CD4-positive, alpha-beta T cell treated with Interleukin-4 for 1 hour (primary cell): Measurements from ENCODE around the gene ACVR1B.
A peak's percentile ranks its signal among the peaks of the same experiment; 100 is the strongest.

Source experiments
- DNase-seq, 2 donors: peaks; one replicate each; pipeline ENCODE4 v3.0.0-alpha.2; 2020 to 2022

The ACVR1B gene

DNA sequence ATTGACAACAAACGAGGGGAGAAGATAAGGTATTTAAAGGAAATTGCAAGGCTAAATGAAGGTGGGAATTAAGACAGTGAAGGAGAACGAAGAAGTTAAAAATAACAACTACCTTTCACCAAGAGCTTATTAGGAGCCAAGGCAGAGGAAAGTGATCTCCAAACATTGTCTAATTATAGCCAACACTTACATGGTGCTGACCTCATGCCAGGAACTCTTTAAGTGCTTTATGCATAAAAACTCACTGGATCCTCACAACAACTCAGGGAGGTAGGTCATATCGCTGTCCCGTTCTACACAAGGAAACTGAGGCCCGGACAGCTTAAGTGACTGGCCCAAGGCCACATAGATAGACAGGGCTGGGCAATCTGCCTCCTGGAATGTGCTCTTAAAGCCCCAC, 74.8 kb downstream of the ACVR1B start:
- DNase-seq, result no peak

DNA sequence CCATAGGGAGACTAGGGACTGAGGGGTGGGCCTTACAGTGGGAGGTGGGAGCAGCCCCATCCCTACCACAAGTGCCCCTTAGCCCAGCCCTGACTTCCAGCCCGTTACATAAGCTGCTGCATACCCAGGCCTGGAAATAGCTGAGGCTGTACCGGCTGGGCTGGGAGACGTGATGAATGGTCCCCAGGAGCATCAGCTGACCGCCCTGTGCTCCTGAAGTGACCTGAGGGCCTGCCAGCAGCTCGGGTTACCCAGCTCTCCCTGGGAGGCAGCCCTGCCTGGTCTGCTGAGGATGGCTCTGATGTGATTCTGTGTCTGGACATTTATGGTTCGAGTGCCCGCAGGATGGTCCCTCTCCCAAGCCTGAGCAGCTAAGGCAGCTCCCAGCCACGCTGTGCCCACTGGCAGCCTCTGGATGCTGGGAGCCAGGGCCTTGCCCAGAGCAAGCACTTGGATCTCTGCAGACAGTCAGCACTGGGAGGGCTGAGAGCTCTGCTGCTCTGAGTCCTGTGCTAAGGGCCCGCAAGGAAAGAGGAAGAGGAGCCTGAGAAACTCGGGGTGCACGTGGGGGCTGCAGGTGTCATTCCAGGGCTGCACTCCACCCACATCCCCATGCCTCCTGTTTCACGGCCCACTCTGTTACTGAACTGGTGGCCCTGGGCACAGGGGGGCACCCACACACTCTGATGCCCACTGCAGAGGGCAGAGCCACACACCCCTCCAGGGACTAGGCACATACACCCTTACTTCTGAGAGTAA, 75.8 kb downstream of the ACVR1B start:
- no peak for DNase-seq

DNA sequence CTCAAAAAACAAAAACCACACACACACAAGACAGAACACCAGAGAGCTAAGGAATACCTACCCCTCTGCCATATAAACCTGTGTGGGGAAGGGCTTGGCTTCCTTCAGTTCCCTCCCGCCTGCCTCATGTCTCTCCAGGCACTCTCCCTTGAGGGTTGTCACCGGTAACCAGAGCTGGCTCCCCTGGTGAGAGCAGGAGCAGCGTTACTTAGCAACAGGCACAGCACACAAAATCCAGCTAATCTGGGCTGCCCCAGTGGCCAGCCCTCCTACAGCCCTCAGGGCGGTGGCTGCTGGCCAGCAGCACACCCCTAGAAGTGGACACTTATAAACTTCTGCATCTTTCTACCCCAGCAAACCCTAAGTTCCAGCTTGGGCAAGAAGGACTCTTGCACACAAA, 78.2 kb downstream of the ACVR1B start:
- no peak for DNase-seq

DNA sequence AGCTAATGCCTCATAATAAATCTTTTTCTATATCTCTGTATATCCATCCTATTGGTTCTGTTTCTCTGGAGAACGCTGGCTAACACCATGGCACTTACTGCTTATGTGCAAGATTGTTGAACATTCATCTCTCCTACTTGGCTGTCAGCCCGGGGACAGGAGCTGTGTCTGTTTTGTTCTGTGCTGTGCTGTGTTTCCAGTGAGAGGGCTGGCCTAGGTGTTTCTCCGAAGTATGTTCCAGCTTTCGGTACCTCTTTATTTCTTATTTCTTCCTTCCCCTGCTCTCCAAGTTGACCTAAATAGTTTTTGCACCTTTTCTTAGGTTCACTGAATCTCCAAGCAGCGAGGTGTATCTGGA, 80.9 kb downstream of the ACVR1B start:
- DNase-seq, result no peak

DNA sequence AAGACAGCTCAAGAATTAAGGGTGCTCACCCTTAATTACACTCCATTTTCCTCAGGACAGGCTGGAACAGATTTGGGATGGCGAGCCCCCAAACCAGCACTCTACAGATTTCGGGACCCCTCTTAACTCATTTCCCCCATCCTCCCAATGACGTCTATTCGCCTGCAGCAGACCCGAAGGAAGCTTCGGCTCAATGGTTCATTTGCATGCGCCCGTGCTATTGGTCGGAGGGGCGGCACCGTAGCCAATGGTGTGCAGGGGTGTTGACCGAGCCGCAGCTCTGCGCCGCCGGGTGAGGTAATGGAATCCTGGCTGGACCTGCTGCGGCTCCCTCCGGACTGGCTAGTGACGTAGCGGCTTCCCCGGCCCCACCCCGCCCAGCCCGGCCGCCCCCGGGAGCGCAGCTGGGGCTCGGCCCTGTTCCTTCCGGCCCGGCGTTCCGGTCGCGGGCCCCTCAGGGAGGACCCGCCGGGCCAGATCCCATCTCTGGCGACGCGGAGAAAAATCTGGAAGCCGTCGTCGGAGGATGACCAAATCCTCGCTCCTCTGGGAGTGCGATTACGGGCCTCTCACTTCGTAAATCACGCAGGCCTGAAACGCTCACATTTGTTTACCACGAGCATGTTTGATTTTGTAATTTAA, 81.4 kb downstream of the ACVR1B start:
- peak; percentile 92 to 95 for DNase-seq

DNA sequence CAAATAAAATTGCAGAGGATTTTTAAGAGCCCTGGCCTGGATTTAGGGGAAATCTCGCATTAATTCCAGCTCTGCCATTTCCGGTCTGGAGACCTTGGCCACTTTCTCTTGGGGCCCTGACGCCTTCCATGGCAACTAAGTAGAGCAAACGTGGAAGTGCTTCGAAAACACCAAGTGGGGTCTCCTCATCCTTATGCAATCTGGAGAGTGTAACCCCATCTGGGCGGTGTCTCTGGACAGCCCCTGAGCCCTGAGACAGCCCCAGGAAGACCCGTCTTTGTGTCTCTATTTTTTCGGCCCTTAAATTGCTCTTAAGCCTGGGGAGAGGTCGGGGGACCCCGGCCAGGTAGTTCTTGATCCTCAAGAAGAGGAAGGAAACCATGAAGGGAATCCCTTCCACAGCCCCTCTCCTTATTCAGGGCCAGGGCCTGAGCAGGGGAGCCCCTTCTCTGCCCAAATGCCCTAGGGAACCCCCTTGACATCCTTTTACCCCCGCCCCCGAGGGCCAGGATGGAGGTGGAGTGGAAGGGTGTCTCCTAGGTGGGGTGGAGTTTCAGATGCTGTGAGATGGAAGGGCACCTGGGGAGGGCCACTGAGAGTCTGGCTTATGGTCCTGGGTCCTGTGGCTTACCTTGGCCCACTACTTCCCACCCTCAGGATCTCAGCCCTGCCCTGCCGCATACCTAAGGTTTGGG, 82.1 kb downstream of the ACVR1B start:
- DNase-seq, result no peak

DNA sequence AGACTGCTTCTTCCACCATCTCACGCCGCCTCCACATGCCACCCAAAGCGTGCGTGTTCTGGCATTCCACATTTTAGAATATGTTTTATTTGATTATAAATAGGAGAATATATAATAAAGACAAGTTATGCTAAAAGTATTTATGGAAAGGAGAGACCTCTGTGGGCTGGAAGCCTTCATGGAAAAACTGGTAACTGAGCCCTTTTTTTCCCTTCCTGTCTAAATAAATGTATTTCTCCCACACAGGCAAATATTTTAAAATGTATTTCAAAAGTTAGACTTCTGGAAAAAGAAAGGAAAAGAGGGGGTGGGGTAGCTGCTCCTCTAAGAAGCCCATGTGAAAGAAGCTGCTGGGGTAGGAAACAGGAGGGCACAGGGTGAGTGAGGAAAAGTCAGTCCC, 83.7 kb downstream of the ACVR1B start:
- no peak for DNase-seq

DNA sequence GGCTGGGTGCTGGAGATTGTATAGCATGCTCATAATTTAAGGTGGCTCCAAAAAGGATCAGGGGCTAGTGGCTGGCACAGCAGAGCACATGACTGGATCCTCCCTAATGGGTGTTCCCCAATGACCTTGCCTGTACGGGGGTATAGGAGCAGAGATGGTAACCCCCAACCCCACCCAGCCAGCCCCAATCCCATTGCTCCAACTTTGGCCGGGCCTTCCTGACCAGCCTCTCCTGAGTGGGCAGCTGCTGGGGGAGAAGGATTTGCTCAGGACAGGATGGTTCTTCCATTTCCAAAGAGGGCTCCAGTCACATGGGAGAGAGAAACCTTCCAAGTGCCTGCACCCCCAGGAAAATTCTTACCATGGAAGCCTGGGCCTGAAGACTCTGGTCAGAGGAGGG, 84.4 kb downstream of the ACVR1B start:
- no peak for DNase-seq

DNA sequence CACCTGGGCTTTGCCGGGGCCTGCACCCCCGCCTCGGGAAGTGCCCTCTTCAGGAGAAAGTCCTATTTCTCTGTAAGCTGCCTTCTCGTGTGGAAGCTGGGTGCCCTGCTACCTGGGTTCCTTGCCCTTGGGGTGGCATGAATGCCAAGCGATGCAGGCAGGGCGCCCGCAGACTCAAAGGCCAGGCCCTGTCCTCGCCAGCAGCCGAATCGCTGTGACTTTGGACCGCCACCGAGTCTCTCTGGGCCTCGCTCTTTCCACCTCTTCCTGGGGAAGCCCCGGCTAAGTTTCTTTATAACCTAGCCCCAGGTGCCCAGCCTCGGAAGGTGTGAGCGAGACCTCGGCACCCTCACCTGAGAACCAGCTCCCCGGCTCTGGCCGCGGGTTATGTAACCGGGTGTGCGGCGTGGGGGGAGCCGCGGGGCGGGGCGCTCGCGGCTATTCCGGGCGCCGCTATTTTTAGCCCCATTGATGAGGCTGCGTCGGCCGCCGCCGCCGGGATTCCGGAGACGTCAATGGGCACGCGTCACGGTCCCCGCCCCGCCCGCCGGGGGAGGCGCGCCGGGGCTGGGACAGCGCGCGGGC, 85.2 kb downstream of the ACVR1B start:
- peak; percentile 94 to 95 for DNase-seq

DNA sequence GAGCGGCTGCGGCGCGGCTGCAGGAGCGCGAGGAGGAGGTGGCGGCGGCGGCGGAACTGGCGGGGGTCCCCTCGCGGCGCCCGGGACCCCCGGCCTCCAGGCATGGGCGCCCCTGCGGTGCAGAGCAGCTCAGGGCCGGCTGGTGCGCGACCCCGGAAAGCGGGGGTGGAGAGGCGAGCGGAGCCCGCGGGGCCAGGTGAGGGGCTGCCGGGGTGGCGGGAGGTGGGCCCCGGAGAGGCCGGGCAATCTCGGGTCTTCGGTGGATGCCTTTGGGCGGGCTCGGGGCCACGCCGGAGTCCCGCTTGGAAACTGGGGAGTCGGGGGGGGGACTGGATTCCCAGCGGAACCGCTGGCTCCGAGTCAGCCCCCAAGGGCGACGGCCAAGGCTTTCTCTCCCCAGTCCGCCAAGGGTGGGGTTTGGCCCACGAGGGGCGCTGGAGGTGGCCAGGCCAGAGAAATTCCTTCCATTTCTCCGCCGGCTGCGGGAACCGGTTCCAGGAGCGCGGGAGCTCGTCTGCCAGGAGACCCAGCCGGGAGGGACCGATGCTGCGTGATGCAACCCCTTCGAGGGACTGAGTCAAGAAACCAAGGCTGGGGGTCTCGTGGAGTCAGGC, 85.9 kb downstream of the ACVR1B start:
- no peak for DNase-seq

DNA sequence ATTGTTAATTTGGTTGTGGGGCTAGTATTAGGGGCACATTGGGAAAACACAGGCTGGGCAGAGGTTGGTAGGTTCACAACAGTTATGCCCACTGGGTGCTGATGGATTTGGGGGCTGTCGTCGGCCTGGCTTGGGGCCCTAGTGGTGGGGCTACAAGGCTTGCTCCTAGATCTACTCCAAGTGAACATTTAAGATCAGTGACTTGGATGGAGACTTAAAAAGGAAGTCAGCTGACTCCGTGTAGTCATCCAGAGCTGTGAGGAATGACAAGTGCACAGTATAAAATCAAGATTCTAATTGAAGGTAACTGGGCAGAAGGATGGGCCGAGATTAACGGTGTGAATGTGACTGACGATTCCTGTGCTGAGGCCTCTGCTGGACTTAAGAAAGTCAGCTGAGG, 86.9 kb downstream of the ACVR1B start:
- DNase-seq, result no peak

DNA sequence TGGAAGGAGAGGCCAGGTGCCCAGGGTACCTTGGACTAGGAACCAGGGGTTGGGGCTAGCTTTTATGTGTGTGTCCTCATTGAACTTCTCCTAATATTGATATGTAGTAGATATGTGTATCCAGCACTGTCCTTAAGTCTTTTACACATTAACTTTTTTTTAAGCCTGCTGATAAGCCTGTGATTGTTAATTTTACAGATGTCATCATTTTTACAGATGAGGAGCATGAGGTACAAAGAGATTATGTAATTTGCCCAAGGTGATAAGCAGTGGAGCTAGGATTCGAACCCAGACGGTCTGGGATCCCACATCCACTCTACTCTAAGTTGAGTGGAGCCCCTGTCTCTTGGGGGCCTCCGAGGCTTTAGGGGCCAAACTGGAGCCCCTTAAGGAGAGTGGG, 89.5 kb downstream of the ACVR1B start:
- no peak for DNase-seq

DNA sequence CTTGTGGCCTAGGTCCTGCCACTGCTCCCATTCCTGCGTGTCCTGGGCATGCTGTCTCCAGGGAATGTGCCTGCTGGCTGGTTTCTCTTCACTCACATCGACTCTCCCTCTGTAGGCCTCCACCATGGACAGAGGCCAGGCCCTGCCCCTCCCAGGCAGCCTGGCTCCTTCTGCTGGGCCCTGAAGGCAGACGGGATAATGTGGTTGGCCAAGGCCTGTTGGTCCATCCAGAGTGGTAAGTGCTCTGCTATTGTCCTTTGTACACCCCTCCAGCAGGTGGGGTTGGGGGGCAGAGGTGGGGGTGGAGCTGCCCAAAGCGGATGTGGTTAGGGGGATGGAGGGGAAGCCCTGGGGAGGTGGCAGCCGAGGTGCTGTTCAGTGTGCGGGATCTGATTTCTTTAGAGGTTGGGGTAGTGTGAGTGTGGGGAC, 90.2 kb downstream of the ACVR1B start:
- DNase-seq, result peak; percentile 80 to 84

DNA sequence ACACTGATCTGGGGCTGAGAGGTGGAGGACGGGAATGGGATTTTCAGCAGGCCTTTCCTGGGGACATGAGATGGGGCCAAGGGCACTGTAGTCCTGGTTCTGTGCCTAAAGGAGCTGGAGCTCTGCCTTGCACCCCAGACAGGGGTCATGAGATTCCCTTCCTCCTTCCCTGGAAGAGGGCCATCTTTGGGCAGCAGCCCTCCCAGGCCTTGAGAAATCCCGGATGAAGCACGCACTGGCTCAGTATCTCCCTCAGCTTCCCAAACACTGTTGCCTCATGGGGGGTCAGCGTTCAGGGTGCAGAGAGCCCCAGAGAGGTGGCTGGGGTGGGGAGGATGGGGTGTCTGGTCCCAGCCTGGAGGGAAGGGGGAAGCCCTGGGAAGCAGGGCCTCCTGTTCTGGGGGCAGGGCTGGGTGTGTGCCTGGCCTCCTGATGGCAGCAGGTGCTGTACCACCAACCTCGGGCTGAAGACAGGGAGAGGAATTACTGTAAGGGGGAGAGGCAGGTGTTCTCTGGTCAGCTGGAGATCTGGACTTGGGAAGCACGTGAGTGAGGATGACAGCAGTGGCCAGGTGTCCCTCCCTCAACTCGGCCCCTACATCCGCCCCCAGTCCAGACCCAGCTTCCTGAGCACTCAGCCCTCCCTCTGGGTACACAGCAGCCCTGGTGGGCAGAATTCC, 91.3 kb downstream of the ACVR1B start:
- DNase-seq, result no peak

DNA sequence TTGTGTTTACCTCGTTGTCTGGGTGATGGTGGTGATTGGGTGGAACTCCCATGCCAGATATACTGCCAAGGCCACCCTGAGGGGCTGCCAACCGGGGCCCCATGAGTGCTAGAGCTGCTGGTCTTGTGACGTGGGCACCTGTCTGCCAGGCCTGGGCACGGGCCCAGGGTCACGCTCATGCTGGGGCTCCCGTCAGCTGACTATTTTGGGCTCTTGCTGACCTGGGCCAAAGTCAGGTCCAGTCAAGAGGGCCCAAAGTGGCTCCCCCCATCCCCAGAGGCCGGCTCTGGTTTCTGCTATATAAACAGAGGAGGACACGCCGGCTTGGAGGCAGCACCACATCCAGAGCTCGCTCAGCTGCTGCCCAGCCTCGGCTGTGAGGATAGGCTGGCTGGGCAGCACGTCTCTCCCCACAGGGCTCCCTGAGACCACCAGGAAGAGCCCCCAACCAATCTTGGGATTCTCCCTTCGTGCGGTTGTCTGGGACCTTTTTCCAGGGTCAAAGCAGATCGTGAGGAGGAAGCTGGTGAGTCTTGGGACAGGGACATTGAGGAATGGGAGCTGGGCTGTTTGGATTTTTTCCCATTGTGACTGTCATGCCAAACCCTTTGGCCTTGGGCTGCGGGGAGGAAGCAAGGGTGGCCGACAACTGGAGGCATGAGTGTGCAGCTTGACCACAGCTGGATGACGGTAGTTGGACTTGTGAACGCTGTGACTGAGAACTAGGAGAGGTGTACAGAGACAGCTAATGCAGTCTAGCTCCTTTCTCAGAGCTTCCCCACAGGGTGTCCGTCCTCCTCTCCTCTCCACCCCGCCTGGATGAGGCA, 92.1 kb downstream of the ACVR1B start:
- DNase-seq, result no peak

DNA sequence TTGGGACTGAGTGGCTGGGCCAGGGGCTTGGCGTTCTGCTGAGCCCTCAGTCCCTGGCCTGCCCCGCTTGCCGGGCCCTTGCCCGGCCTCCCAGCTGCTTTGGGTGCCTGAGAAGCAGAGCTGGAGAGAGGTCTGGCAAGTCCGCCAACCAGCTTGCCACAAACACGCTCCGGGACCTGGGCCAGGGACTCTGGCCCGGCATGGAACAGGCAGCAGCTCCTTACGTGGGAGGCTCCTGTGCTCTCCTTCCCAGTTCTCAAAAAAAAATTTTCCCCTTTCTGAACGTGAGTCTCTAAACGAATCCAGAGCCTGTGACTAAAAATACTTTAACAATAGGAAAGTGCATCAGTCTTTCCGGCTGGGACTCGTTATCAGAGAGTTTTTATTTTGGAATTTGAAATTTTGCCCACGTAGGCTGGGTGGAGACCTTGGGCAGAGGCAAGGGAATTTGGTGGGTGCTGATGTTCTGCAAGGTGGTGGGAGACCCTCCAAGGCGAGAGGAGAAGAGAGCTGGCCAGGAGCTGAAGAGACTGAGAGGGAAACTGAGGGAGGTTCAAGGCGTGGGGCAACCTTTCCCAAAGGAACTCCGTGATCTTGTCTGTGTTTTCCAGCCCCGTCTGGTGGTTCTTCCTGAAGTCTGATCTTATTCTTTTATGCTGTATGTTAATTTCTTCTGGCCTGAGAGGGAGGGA, 92.9 kb downstream of the ACVR1B start:
- DNase-seq, result no peak

DNA sequence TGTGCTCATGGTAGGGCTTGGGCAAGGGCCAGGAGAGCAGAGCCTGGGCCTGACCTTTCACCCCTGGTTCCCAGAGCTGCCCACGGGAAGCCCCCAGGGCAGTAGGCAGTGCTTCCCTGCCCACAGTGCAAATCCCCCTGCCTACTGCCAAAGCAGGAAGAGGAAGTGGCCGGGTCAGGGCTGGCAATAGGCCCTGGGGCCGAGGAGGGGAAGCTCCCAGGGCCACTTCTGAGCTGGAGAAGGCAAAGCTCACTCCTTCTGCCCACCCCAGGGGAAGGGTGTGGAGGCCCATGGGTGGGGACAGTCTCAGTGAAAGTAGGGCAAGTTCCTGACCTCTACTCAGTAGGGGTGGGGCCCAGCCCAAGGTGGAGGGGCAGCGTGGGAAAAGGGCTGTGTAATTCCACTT, 94.3 kb downstream of the ACVR1B start:
- peak; percentile 27 to 60 for DNase-seq
